Renal cortex interstitium (tissue), 11 donors: Measurements from ENCODE around the gene C8A. TPM values are rescaled to one million over a fixed set of nuclear protein-coding genes. Genes with fewer than 3 reads are reported as not detected.

Source experiments
- DNase-seq, 11 donors: peaks; one replicate each; pipeline ENCODE4 v3.0.0-alpha.2; 2013; ENCODE audit warnings: low read depth in 9 of 11, low spot score in 4 of 11; ENCODE audit errors: extremely low read depth in 1 of 11
- polyA plus RNA-seq, 3 donors: library from polyadenylated mRNA; unstranded; fragments of 120-200 nt; gene quantifications; one replicate each; pipeline ENCODE4 v1.2.1, GENCODE V29; 2013; ENCODE audit not compliant: insufficient read length in 3 of 3

C8A gene
- polyA plus RNA-seq, 3 donors: not detected

- no peak for DNase-seq
Observed at GRCh38 chr1:56948403-56949023, 93.9 kb downstream of the C8A start.

GRCh38 chr1:56952501-56952900, 97.9 kb downstream of the C8A start:
- no peak for DNase-seq

GRCh38 chr1:56953386-56953785, 98.8 kb downstream of the C8A start:
- no peak for DNase-seq

- no peak for DNase-seq
Observed at GRCh38 chr1:56954664-56955063, 100.1 kb downstream of the C8A start.

- no peak for DNase-seq
Observed at GRCh38 chr1:56957931-56958330, 103.3 kb downstream of the C8A start.

GRCh38 chr1:56958526-56958925, 103.9 kb downstream of the C8A start:
- DNase-seq: no peak

GRCh38 chr1:56961426-56961825, 106.8 kb downstream of the C8A start:
- DNase-seq: no peak

GRCh38 chr1:56963667-56964066, 109.1 kb downstream of the C8A start:
- no peak for DNase-seq

GRCh38 chr1:56964349-56965017, 109.9 kb downstream of the C8A start:
- no peak for DNase-seq

- no peak for DNase-seq
Observed at GRCh38 chr1:56965191-56965590, 110.6 kb downstream of the C8A start.

- DNase-seq: no peak
Observed at GRCh38 chr1:56965916-56966697, 111.5 kb downstream of the C8A start, which contains the start of gene C8B. Gene C8B (minus strand): TSS chr1:56966015. CDS start chr1:56965948, 67 bp downstream.

- DNase-seq: no peak
Observed at GRCh38 chr1:56966698-56966999, 112.1 kb downstream of the C8A start.

GRCh38 chr1:56967355-56967754, 112.8 kb downstream of the C8A start:
- no peak for DNase-seq

Other genes starting within 250 kb of the C8A start
- gene PRKAA2, start 209.5 kb upstream of the C8A start, polyA plus RNA-seq: 10 to 100 TPM; 13.9 to 23.0 (median 18.9) TPM
- 1 to 10 TPM in 2 of 3 donors, under 1 TPM in 1; 0.37 to 1.7 (median 1.4) TPM for gene FYB2, start 35.4 kb upstream of the C8A start, polyA plus RNA-seq
- not detected for gene C8B, start 111.2 kb downstream of the C8A start, polyA plus RNA-seq